Endothelial cell of umbilical vein (primary cell): ENCODE measurements around the gene MYLK.

Source experiments
- CTCF ChIP-seq, 2 donors: IDR thresholded peaks; 1 replicate in 1 of 2; 2 replicates in 1 of 2; pipeline ENCODE4 v1.5.1; 2011; ENCODE audit warnings: low read length in 2 of 2, mild to moderate bottlenecking in 2 of 2, moderate library complexity in 2 of 2, control low read depth in 1 of 2, inconsistent platforms in 1 of 2, low read depth in 1 of 2; ENCODE audit not compliant: insufficient read depth in 1 of 2; ENCODE audit errors: extremely low read depth in 1 of 2
- GATA2 ChIP-seq: IDR thresholded peaks from 2 replicates; pipeline ENCODE4 v1.7.0; 2011; ENCODE audit warnings: low read depth, mild to moderate bottlenecking, moderate library complexity, mixed read lengths, low read length; ENCODE audit not compliant: insufficient read length, insufficient read depth
- POLR2AphosphoS5 ChIP-seq: IDR thresholded peaks from 2 replicates; pipeline ENCODE4 v1.6.1; 2012; ENCODE audit warnings: low read depth, mild to moderate bottlenecking, control low read depth, low read length, moderate library complexity; ENCODE audit not compliant: insufficient read depth

DNA sequence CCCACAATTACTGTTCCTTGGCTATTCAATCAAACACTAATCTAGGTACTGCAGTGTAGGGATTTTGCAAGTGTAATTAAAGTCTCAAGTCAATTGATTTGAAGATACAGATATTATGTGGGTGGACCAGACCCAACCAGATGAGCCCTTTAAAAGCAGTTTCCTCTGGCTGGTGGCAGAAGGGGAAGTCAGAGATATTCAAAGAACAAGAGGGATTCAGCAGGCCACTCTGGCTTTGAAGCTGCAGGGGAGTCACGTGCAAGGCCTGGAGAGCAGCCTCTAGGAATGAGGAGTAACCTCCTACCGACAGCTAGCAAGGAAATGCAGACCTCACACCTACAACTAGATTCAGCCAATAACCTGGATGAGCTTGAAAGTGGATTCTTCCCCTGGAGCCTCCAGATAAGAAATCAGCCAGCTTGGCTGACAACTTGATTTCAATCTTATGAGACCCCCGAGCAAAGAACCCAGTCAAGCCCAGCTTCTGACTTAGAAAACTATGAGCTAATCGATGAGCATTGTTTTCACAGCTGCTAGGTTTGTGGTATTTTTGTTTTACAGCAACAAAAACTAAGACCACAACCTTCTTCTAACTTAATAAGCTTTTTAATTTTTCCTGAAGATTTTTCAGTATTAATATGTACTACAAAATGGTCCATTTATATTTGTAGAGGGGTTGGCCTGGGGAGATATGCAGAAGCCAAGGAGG, 312.7 kb downstream of the MYLK start:
- TF ChIP-seq POLR2AphosphoS5 (no peak), CTCF (IDR thresholded peaks at IDR 0.05; ENCODE audit: extremely low read depth in 1 of 2, insufficient read depth in 1 of 2, low read depth in 1 of 2, low read length in 2 of 2) (no peak), GATA2 (no peak)
